Bronchial epithelial cell (primary cell): ENCODE results near the gene GFER. TPM values are rescaled to one million over a fixed set of nuclear protein-coding genes. Genes with fewer than 3 reads are reported as not detected.
"Not testable (repeated sequence)": the region's sequence is repeated elsewhere in the genome, so short reads cannot be mapped to it uniquely, and the experiment has no call there.

Source experiments
- DNase-seq: peaks from one replicate; pipeline ENCODE4 v3.0.0-alpha.2; 2010; ENCODE audit warnings: low read depth
- FAIRE-seq: peaks from 2 replicates; lab custom pipeline; 2011; peaks lifted over from hg19 to GRCh38; lab: Jason Lieb, UNC
- H3K27me3 ChIP-seq: 2 replicates; pipeline ENCODE4 v1.5.1; 2011; ENCODE audit warnings: low read length; ENCODE audit not compliant: control insufficient read depth, insufficient read depth
- H3K36me3 ChIP-seq: 2 replicates; pipeline ENCODE4 v1.5.1; 2011; ENCODE audit warnings: low read length; ENCODE audit not compliant: control insufficient read depth, insufficient read depth
- H3K4me3 ChIP-seq: 2 replicates; pipeline ENCODE4 v1.5.1; 2011; ENCODE audit warnings: mild to moderate bottlenecking, low read depth, low read length, control low read depth
- CTCF ChIP-seq: IDR thresholded peaks from 2 replicates; pipeline ENCODE4 v1.5.1; 2011; ENCODE audit warnings: mild to moderate bottlenecking, moderate library complexity, low read length, control low read depth, inconsistent platforms; ENCODE audit not compliant: insufficient read depth, severe bottlenecking
- total RNA-seq: library from RNA; depleted of rRNA; stranded (reverse); fragments of >200 nt; gene quantifications from 2 replicates; pipeline ENCODE4 v1.2.1, GENCODE V29; 2014

The GFER gene
- total RNA-seq, 1 donor from 2014 or later, result 16.1 TPM

- H3K4me3 ChIP-seq, result peak overlapping the region; percentile 59
- H3K36me3 ChIP-seq, result peaks cover 23% of the 10 kb centered on the region
- DNase-seq, result no peak
- TF ChIP-seq CTCF, result no peak
- no peaks in the 10 kb centered on the region for H3K27me3 ChIP-seq
- no peak for FAIRE-seq
Measured at GRCh38 chr16:2008631-2009163, 24.7 kb downstream of the GFER start.

- no peak for FAIRE-seq
- no peak for TF ChIP-seq CTCF
Measured at GRCh38 chr16:2009164-2009711, 25.2 kb downstream of the GFER start.

GRCh38 chr16:2009791-2010510 lies 26.0 kb downstream of the GFER start, which contains the start of gene ZNF598:
TSS of gene ZNF598 (minus strand) at chr16:2009821.
- Histone ChIP-seq H3K4me3 (peak within 1 kb of the TSS; percentile 59), H3K27me3 (no peaks in the 10 kb centered on the region), H3K36me3 (peaks cover 17% of the 10 kb centered on the region)
- TF ChIP-seq CTCF, result peak; percentile 9
- FAIRE-seq, result no peak
- peak; percentile 52 for DNase-seq

More at GRCh38 chr16:2009164-2009711, 25.2 kb downstream of the GFER start:
- H3K36me3 ChIP-seq, result peaks cover 22% of the 10 kb centered on the region
- DNase-seq, result no peak
- H3K4me3 ChIP-seq, result peak overlapping the region; percentile 59
- H3K27me3 ChIP-seq, result no peaks in the 10 kb centered on the region

GRCh38 chr16:2011726-2012125 lies 27.7 kb downstream of the GFER start:
- not testable (repeated sequence) for H3K27me3 ChIP-seq, DNase-seq, H3K36me3 ChIP-seq, H3K4me3 ChIP-seq, FAIRE-seq

- FAIRE-seq, result no peak
- Histone ChIP-seq H3K4me3 (no peak overlapping the region), H3K27me3 (no peaks in the 10 kb centered on the region), H3K36me3 (no peaks in the 10 kb centered on the region)
- TF ChIP-seq CTCF, result no peak
- DNase-seq, result no peak
Measured at GRCh38 chr16:2013527-2013926, 29.5 kb downstream of the GFER start.

GRCh38 chr16:2015117-2015946 lies 31.3 kb downstream of the GFER start:
- TF ChIP-seq CTCF, result no peak
- DNase-seq (peak; percentile 93), FAIRE-seq (no peak)
- H3K36me3 ChIP-seq, result no peaks in the 10 kb centered on the region
- no peak overlapping the region for H3K4me3 ChIP-seq
- H3K27me3 ChIP-seq, result peaks cover 8% of the 10 kb centered on the region
